Neural progenitor cell (in vitro differentiated cells): ENCODE results near the gene TAL2. TPM values are rescaled to one million over a fixed set of nuclear protein-coding genes. Genes with fewer than 3 reads are reported as not detected.
A peak's percentile ranks its signal among the peaks of the same experiment; 100 is the strongest.

Experiments
- DNase-seq: peaks from one replicate; pipeline ENCODE4 v3.0.0-alpha.2; 2016; ENCODE audit warnings: low spot score
- H2AFZ ChIP-seq: fragments of 200-600 bp; sonication (generic); replicated peaks from 2 replicates; pipeline ENCODE4 v1.6.1; 2016; ENCODE audit warnings: antibody characterized with exemption
- H3F3A ChIP-seq: fragments of 200-600 bp; sonication (generic); 2 replicates; pipeline ENCODE4 v1.6.1; 2016; ENCODE audit warnings: antibody characterized with exemption, low read depth
- H3K27ac ChIP-seq: fragments of 200-600 bp; sonication (generic); 2 replicates; pipeline ENCODE4 v1.5.1; 2016; ENCODE audit warnings: mild to moderate bottlenecking
- H3K27me3 ChIP-seq: fragments of 200-600 bp; sonication (generic); 2 replicates; pipeline ENCODE4 v1.6.1; 2016; ENCODE audit warnings: mild to moderate bottlenecking, moderate library complexity
- H3K36me3 ChIP-seq: fragments of 200-600 bp; sonication (generic); 2 replicates; pipeline ENCODE4 v1.5.1; 2016
- H3K4me1 ChIP-seq: fragments of 200-600 bp; sonication (generic); 2 replicates; pipeline ENCODE4 v1.6.1; 2016; ENCODE audit warnings: mixed run types
- H3K4me2 ChIP-seq: fragments of 200-600 bp; sonication (generic); 2 replicates; pipeline ENCODE4 v1.6.1; 2016
- H3K4me3 ChIP-seq: fragments of 200-600 bp; sonication (generic); 2 replicates; pipeline ENCODE4 v1.5.1; 2016
- H3K79me2 ChIP-seq: fragments of 200-600 bp; sonication (generic); 2 replicates; pipeline ENCODE4 v1.6.1; 2016; ENCODE audit warnings: low read depth
- H3K9ac ChIP-seq: fragments of 200-600 bp; sonication (generic); 2 replicates; pipeline ENCODE4 v1.6.1; 2016
- H3K9me3 ChIP-seq: fragments of 200-600 bp; sonication (generic); 2 replicates; pipeline ENCODE4 v1.5.1; 2016; ENCODE audit warnings: low read depth
- H4K20me1 ChIP-seq: fragments of 200-600 bp; sonication (generic); 2 replicates; pipeline ENCODE4 v1.6.1; 2016; ENCODE audit warnings: low read depth
- H3K27ac Mint-ChIP-seq: 3 replicates; pipeline ENCODE4 v1.8.0; 2021; ENCODE audit warnings: mixed read lengths
- H3K27me3 Mint-ChIP-seq: 2 replicates; pipeline ENCODE4 v1.8.0; 2022; ENCODE audit warnings: low read depth, mild to moderate bottlenecking, inconsistent platforms, moderate library complexity, mixed read lengths; ENCODE audit not compliant: insufficient read depth
- H3K36me3 Mint-ChIP-seq: 3 replicates; pipeline ENCODE4 v1.8.0; 2021; ENCODE audit warnings: mixed read lengths
- H3K4me1 Mint-ChIP-seq: 3 replicates; pipeline ENCODE4 v1.8.0; 2021; ENCODE audit warnings: mixed read lengths
- H3K4me3 Mint-ChIP-seq: 3 replicates; pipeline ENCODE4 v1.8.0; 2021; ENCODE audit warnings: mild to moderate bottlenecking, moderate library complexity, mixed read lengths
- H3K9me3 Mint-ChIP-seq: 3 replicates; pipeline ENCODE4 v1.8.0; 2020; ENCODE audit warnings: mixed read lengths
- EZH2 ChIP-seq: fragments of 200-600 bp; sonication (generic); IDR thresholded peaks from 2 replicates; pipeline ENCODE4 v1.6.1; 2017; ENCODE audit warnings: antibody characterized with exemption, mild to moderate bottlenecking, moderate library complexity
- EZH2phosphoT487 ChIP-seq: fragments of 200-600 bp; sonication (generic); IDR thresholded peaks from 2 replicates; pipeline ENCODE4 v1.6.1; 2017; ENCODE audit warnings: antibody characterized with exemption
- total RNA-seq: library from RNA; depleted of rRNA; stranded (reverse); fragments of >200 nt; gene quantifications from 2 replicates; pipeline ENCODE4 v1.2.3, GENCODE V29; 2015; ENCODE audit warnings: low replicate concordance
- TF ChIP-seq, protein P1 (sequence below): fragments of 200-600 bp; sonication (generic); IDR thresholded peaks from 2 replicates; pipeline ENCODE4 v1.5.1; 2017; ENCODE audit warnings: antibody characterized with exemption, mild to moderate bottlenecking

TAL2 gene
- total RNA-seq, 1 donor from 2014 or later, result not detected

- H3K4me3 ChIP-seq, result peak within 1 kb of the TSS; percentile 73
- Mint-ChIP-seq H3K27me3 (no peaks in the 10 kb centered on the region), H3K27ac (peak within 1 kb of the TSS; percentile 72), H3K4me1 (peaks cover 29% of the 10 kb centered on the region), H3K9me3 (no peaks in the 10 kb centered on the region), H3K36me3 (peaks cover 10% of the 10 kb centered on the region), H3K4me3 (peak within 1 kb of the TSS; percentile 92)
- peaks cover 19% of the 10 kb centered on the region for H3K4me1 ChIP-seq
- peaks cover 10% of the 10 kb centered on the region for H4K20me1 ChIP-seq
- DNase-seq, result peak; percentile 95
- H2AFZ ChIP-seq, result peak within 1 kb of the TSS; percentile 92
- peak within 1 kb of the TSS; percentile 91 for H3K4me2 ChIP-seq
- H3K36me3 ChIP-seq, result no peaks in the 10 kb centered on the region
- no peak within 1 kb of the TSS for H3K27ac ChIP-seq
- H3K9ac ChIP-seq, result no peak within 1 kb of the TSS
- TF ChIP-seq EZH2phosphoT487 (no peak), EZH2 (no peak)
- TF ChIP-seq, protein P1, sequence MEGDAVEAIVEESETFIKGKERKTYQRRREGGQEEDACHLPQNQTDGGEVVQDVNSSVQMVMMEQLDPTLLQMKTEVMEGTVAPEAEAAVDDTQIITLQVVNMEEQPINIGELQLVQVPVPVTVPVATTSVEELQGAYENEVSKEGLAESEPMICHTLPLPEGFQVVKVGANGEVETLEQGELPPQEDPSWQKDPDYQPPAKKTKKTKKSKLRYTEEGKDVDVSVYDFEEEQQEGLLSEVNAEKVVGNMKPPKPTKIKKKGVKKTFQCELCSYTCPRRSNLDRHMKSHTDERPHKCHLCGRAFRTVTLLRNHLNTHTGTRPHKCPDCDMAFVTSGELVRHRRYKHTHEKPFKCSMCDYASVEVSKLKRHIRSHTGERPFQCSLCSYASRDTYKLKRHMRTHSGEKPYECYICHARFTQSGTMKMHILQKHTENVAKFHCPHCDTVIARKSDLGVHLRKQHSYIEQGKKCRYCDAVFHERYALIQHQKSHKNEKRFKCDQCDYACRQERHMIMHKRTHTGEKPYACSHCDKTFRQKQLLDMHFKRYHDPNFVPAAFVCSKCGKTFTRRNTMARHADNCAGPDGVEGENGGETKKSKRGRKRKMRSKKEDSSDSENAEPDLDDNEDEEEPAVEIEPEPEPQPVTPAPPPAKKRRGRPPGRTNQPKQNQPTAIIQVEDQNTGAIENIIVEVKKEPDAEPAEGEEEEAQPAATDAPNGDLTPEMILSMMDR, result no peak
- peaks cover 83% of the 10 kb centered on the region for H3K27me3 ChIP-seq
- peaks cover 20% of the 10 kb centered on the region for H3K79me2 ChIP-seq
- H3F3A ChIP-seq, result peaks cover 12% of the 10 kb centered on the region
- no peaks in the 10 kb centered on the region for H3K9me3 ChIP-seq
These were observed 32.1 kb downstream of the TAL2 start, which contains the start of gene TMEM38B for GRCh38 chr9:105694190-105694847. TMEM38B (plus strand) TSS chr9:105694541; CDS start chr9:105694661, 120 bp downstream.

GRCh38 chr9:105694848-105695581, 32.8 kb downstream of the TAL2 start:
- TF ChIP-seq EZH2phosphoT487 (no peak), EZH2 (no peak)
- TF ChIP-seq, protein P1, result no peak
- H3K27me3 Mint-ChIP-seq, result no peaks in the 10 kb centered on the region
- Histone ChIP-seq H3K27ac (no peak overlapping the region), H3K9ac (no peak overlapping the region), H3F3A (peaks cover 12% of the 10 kb centered on the region), H3K79me2 (peaks cover 22% of the 10 kb centered on the region), H3K27me3 (peaks cover 76% of the 10 kb centered on the region), H2AFZ (peak overlapping the region; percentile 92), H3K36me3 (no peaks in the 10 kb centered on the region), H4K20me1 (peaks cover 10% of the 10 kb centered on the region), H3K9me3 (no peaks in the 10 kb centered on the region), H3K4me3 (peak overlapping the region; percentile 73), H3K4me2 (peak overlapping the region; percentile 91), H3K4me1 (peaks cover 19% of the 10 kb centered on the region)
- peaks cover 10% of the 10 kb centered on the region for H3K36me3 Mint-ChIP-seq
- DNase-seq, result peak; percentile 78
- H3K4me3 Mint-ChIP-seq, result peak overlapping the region; percentile 88
- H3K9me3 Mint-ChIP-seq, result no peaks in the 10 kb centered on the region
- H3K27ac Mint-ChIP-seq, result peak overlapping the region; percentile 72
- H3K4me1 Mint-ChIP-seq, result peaks cover 30% of the 10 kb centered on the region

DNA sequence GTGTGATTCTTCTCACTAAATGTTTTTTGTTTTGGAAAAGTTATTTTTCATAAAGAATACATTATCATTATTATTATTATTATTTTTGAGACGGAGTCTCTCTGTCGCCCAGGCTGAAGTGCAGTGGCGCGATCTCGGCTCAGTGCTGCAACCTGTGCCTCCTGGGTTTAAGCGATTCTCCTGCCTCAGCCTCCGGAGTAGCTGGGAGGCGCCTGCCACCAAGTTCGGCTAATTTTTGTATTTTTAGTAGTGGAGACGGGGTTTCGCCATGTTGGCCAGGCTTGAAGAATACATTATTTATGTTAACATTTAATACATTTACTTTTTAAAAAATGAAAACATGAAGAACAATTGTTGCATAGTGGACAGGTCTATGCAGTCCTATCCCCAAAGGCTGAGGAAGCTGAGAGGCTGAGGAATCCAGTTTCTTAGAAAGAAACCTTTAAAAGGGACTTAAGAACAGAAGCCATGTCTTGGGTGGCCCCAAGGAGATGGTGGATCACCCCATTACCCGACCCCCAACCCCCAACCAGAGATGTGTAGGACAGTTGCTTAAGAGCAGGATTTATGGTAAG, 34.0 kb downstream of the TAL2 start:
- peak overlapping the region; percentile 88 for H3K4me3 Mint-ChIP-seq
- H4K20me1 ChIP-seq, result peaks cover 10% of the 10 kb centered on the region
- H3K9me3 ChIP-seq, result no peaks in the 10 kb centered on the region
- no peak overlapping the region for H3K27ac Mint-ChIP-seq
- no peak overlapping the region for H3K27ac ChIP-seq
- H3K79me2 ChIP-seq, result peaks cover 28% of the 10 kb centered on the region
- no peaks in the 10 kb centered on the region for H3K27me3 Mint-ChIP-seq
- peaks cover 12% of the 10 kb centered on the region for H3F3A ChIP-seq
- peaks cover 63% of the 10 kb centered on the region for H3K27me3 ChIP-seq
- no peaks in the 10 kb centered on the region for H3K9me3 Mint-ChIP-seq
- H3K36me3 ChIP-seq, result no peaks in the 10 kb centered on the region
- peaks cover 30% of the 10 kb centered on the region for H3K4me1 Mint-ChIP-seq
- H3K4me2 ChIP-seq, result no peak overlapping the region
- peaks cover 13% of the 10 kb centered on the region for H3K36me3 Mint-ChIP-seq
- H3K4me1 ChIP-seq, result peaks cover 19% of the 10 kb centered on the region
- H3K9ac ChIP-seq, result no peak overlapping the region
- H2AFZ ChIP-seq, result no peak overlapping the region
- H3K4me3 ChIP-seq, result no peak overlapping the region
- TF ChIP-seq EZH2, result no peak
- TF ChIP-seq, protein P1, result no peak
- no peak for TF ChIP-seq EZH2phosphoT487
- no peak for DNase-seq
